Heart left ventricle (tissue), 16 donors: Measurements from ENCODE around the gene TNNC1. TPM values are rescaled to one million over a fixed set of nuclear protein-coding genes. Genes with fewer than 3 reads are reported as not detected.

Experiments
- ATAC-seq, 4 donors: fragments of 200-7000 bp; cut with Tn5 transposase; one replicate each; pipeline ENCODE4 v1.9.1; 2020 to 2022; ENCODE audit warnings: moderate library complexity in 4 of 4, mild to moderate bottlenecking in 3 of 4, moderate number of reproducible peaks in 1 of 4
- DNase-seq, 5 donors: peaks; one replicate each; pipeline ENCODE4 v3.0.0-alpha.2; 2020
- H3K27ac ChIP-seq, 12 donors: fragments of 200-600 bp; sonication (generic) in 4 of 12; one replicate each; pipeline versions ENCODE4 v1.5.0 to v1.8.0; 2016 to 2022; ENCODE audit warnings: mild to moderate bottlenecking in 2 of 12
- H3K27me3 ChIP-seq, 9 donors: fragments of 200-600 bp; sonication (generic) in 2 of 9; one replicate each; pipeline versions ENCODE4 v1.5.1 to v1.8.0; 2016 to 2022; ENCODE audit warnings: mild to moderate bottlenecking in 3 of 9
- H3K36me3 ChIP-seq, 9 donors: fragments of 200-600 bp; sonication (generic) in 2 of 9; one replicate each; pipeline versions ENCODE4 v1.5.0 to v1.8.0; 2018 to 2022; ENCODE audit warnings: mild to moderate bottlenecking in 2 of 9
- H3K4me1 ChIP-seq, 12 donors: fragments of 200-600 bp; sonication (generic) in 4 of 12; one replicate each; pipeline versions ENCODE4 v1.5.0 to v1.8.0; 2016 to 2022; ENCODE audit warnings: mild to moderate bottlenecking in 3 of 12
- H3K4me3 ChIP-seq, 12 donors: fragments of 200-600 bp; sonication (generic) in 4 of 12; one replicate each; pipeline versions ENCODE4 v1.5.0 to v1.8.0; 2017 to 2022; ENCODE audit warnings: mild to moderate bottlenecking in 9 of 12, moderate library complexity in 4 of 12
- H3K9me3 ChIP-seq, 12 donors: fragments of 200-600 bp; sonication (generic) in 4 of 12; one replicate each; pipeline versions ENCODE4 v1.5.0 to v1.8.0; 2016 to 2022; ENCODE audit warnings: mild to moderate bottlenecking in 1 of 12
- CTCF ChIP-seq, 12 donors: fragments of 200-600 bp; sonication (generic) in 4 of 12; IDR thresholded peaks; one replicate each; pipeline versions ENCODE4 v1.5.0 to v1.8.0; 2018 to 2022; ENCODE audit warnings: antibody characterized with exemption in 12 of 12, mild to moderate bottlenecking in 5 of 12
- POLR2A ChIP-seq, 2 donors: fragments of 450-650 bp; IDR thresholded peaks; one replicate each; pipeline ENCODE4 v1.6.1; 2017; ENCODE audit warnings: antibody characterized with exemption in 2 of 2, mild to moderate bottlenecking in 2 of 2, moderate library complexity in 2 of 2
- WGBS, 4 donors: extraction: QIAGEN DNeasy Blood & Tissue Kit in 2 of 4; methylation state at CpG; one replicate each; pipeline versions ENCODE4 v1.1.5 to v1.1.7; 2013 to 2018; 5-methylcytosine and 5-hydroxymethylcytosine counted together
- intact Hi-C, 10 donors: fragments of 100-400 bp; cut with DNase I; formaldehyde crosslinking; loops; one replicate each; pipeline versions ENCODE4 v1.11.1 to v1.14.2; 2022
- polyA plus RNA-seq, 2 donors: library from polyadenylated mRNA; stranded (reverse); fragments of 200-250 nt; gene quantifications; one replicate each; pipeline ENCODE4 v1.2.3, GENCODE V29; 2013
- total RNA-seq, 9 donors: library from RNA; depleted of rRNA in 2 of 9; stranded (reverse); fragments of >200 nt in 2 of 9; fragmentation: NEBNext Ultra II Directional in 3 of 9; extraction: Animal tissue kit (Norgen Biotek cat#: 25700) in 3 of 9; gene quantifications; one replicate each; pipeline versions ENCODE4 v1.1.0 to v1.2.4, GENCODE V29; 2016 to 2023
- donor health status: ischemic (EF 13 %, LVEDD 7.1; RV severe dilation, severe dysfunction).
- donor health status: healthy with polysubstance abuse.
- donor health status: DM: no; HTN: yes; CAD: no.
- donor health status: DM: no; HTN: no; CAD: no.
- donor health status: ischemic (EF 25% LVEDD 6.9; RV normal size, moderate dysfunction).
- donor health status: ischemic (EF 25% LVEDD 5.7; RV mildly dilated, moderate dysfunction).
- donor health status: healthy.
- donor health status: DM: yes; HTN: yes; CAD: no.
- donor health status: ischemic (EF 35%, LVEDD 5.7; RV mildly dilated, moderate dysfunction).
- donor health status: nonischemic (EF 11% LVEDD 7.7; RV severe dilation, severe dysfunction).
- donor health status: DM: yes; HTN: yes; CAD: no.
- donor health status: PGD.
- donor health status: ischemic (EF 29% LVEDD 5.4; RV normal size, mild dysfunction).
- donor health status: nonischemic (EF 23%, LVEDD 6.1; RV moderate dilation, normal function).

Gene TNNC1
- total and polyA plus RNA-seq, 11 donors: 4,301 to 20,003 (median 8,364) TPM

- H3K27me3 ChIP-seq: no peaks in the 10 kb centered on the region
- peaks cover 0 to 51% (median 24%) of the 10 kb centered on the region in 12 donors for H3K4me1 ChIP-seq
- WGBS, 4 donors: 52 to 75% (median 59%) methylated on average over 18 to 24 of the region's 24 CpGs
- peak in 3 of 5 donors; percentile 29 to 49 (median 36) for DNase-seq
- ATAC-seq: no peak
- H3K27ac ChIP-seq: peak overlapping the region; percentile 85 to 99 (median 94)
- H3K9me3 ChIP-seq: no peaks in the 10 kb centered on the region
- intact Hi-C loops: loop anchor here in 1 of 10 donors (10.0 kb wide), 1 partner anchor 233 kb away; the partner anchor contains the start of genes GNL3 and PBRM1
- TF ChIP-seq POLR2A (IDR thresholded peaks at IDR 0.05) (peak in 1 of 2 donors; percentile 4), CTCF (IDR thresholded peaks at IDR 0.05) (peak in 3 of 12 donors; percentile 7 to 38 (median 29))
- H3K4me3 ChIP-seq: peak overlapping the region; percentile 9 to 92 (median 63)
- H3K36me3 ChIP-seq: peaks cover 0 to 22% (median 2%) of the 10 kb centered on the region in 9 donors
These were observed 2.4 kb downstream of the TNNC1 start for GRCh38 chr3:52451237-52452083.

GRCh38 chr3:52450489-52451236 is 3.2 kb downstream of the TNNC1 start:
- Histone ChIP-seq H3K4me3 (peak overlapping the region in 11 of 12 donors; percentile 31 to 92 (median 63)), H3K4me1 (peaks cover 0 to 50% (median 22%) of the 10 kb centered on the region in 12 donors), H3K36me3 (peaks cover 0 to 22% (median 2%) of the 10 kb centered on the region in 9 donors), H3K27me3 (no peaks in the 10 kb centered on the region), H3K9me3 (no peaks in the 10 kb centered on the region), H3K27ac (peak overlapping the region; percentile 13 to 99 (median 94))
- DNase-seq (peak in 2 of 5 donors; percentile 31 to 60), ATAC-seq (peak in 2 of 4 donors; percentile 0 to 1)
- intact Hi-C loops: loop anchor here in 1 of 10 donors (10.0 kb wide), 1 partner anchor 234 kb away; the partner anchor contains the start of genes GNL3 and PBRM1
- WGBS, 4 donors: 51 to 63% (median 51%) methylated on average over 11 of the region's 11 CpGs; no CpG with 5 or more reads in 1 of the 4 donors
- no peak for TF ChIP-seq CTCF (IDR thresholded peaks at IDR 0.05)
- TF ChIP-seq POLR2A (IDR thresholded peaks at IDR 0.05): no peak

GRCh38 chr3:52447512-52448355 is 6.1 kb downstream of the TNNC1 start:
- Histone ChIP-seq H3K4me1 (peaks cover 0 to 49% (median 15%) of the 10 kb centered on the region in 12 donors), H3K27me3 (no peaks in the 10 kb centered on the region), H3K9me3 (no peaks in the 10 kb centered on the region), H3K36me3 (peaks cover 0 to 22% (median 2%) of the 10 kb centered on the region in 9 donors), H3K4me3 (no peak overlapping the region), H3K27ac (peak overlapping the region in 11 of 12 donors; percentile 14 to 99 (median 93))
- no peak for TF ChIP-seq POLR2A (IDR thresholded peaks at IDR 0.05)
- no peak for TF ChIP-seq CTCF (IDR thresholded peaks at IDR 0.05)
- 45 to 59% (median 49%) methylated on average over 12 of the region's 12 CpGs for WGBS, 4 donors
- intact Hi-C loops: loop anchor here in 8 of 10 donors (1.0 to 2.0 kb wide), 3 partner anchors 17 to 19 kb away; no protein-coding TSS in a partner anchor
- DNase-seq (peak in 3 of 5 donors; percentile 29 to 50 (median 39)), ATAC-seq (peak in 3 of 4 donors; percentile 0 to 1 (median 1))
